Stimulated activated naive CD8-positive, alpha-beta T cell treated with anti-CD3 and anti-CD28 coated beads, Interleukin-15, Interleukin-2, amounts not matched to agents 100 ng/mL and 50 ng/mL, for 24 hours (primary cell): ENCODE results near the gene ANKS1B.
"Not testable (repeated sequence)": the region's sequence is repeated elsewhere in the genome, so short reads cannot be mapped to it uniquely, and the experiment has no call there.

Experiments used
- H3K27ac Mint-ChIP-seq: one replicate; pipeline ENCODE4 v1.8.0; 2021; ENCODE audit warnings: mild to moderate bottlenecking, mixed read lengths
- H3K27me3 Mint-ChIP-seq: one replicate; pipeline ENCODE4 v1.8.0; 2021; ENCODE audit warnings: mixed read lengths
- H3K36me3 Mint-ChIP-seq: one replicate; pipeline ENCODE4 v1.8.0; 2021; ENCODE audit warnings: low read depth, mixed read lengths
- H3K4me1 Mint-ChIP-seq: one replicate; pipeline ENCODE4 v1.8.0; 2021; ENCODE audit warnings: low read depth, mixed read lengths
- H3K4me3 Mint-ChIP-seq: one replicate; pipeline ENCODE4 v1.8.0; 2021; ENCODE audit warnings: mild to moderate bottlenecking, mixed read lengths
- H3K9me3 Mint-ChIP-seq: one replicate; pipeline ENCODE4 v1.8.0; 2021; ENCODE audit warnings: mixed read lengths

The ANKS1B gene

GRCh38 chr12:99259040-99259934, 725.4 kb downstream of the ANKS1B start:
- no peaks in the 10 kb centered on the region for H3K4me1 Mint-ChIP-seq
- peaks cover 9% of the 10 kb centered on the region for H3K9me3 Mint-ChIP-seq
- no peak overlapping the region for H3K27ac Mint-ChIP-seq
- H3K27me3 Mint-ChIP-seq, result no peaks in the 10 kb centered on the region
- no peaks in the 10 kb centered on the region for H3K36me3 Mint-ChIP-seq
- no peak overlapping the region for H3K4me3 Mint-ChIP-seq

- peaks cover 4% of the 10 kb centered on the region for H3K9me3 Mint-ChIP-seq
- no peak overlapping the region for H3K27ac Mint-ChIP-seq
- no peaks in the 10 kb centered on the region for H3K36me3 Mint-ChIP-seq
- H3K4me3 Mint-ChIP-seq, result no peak overlapping the region
- H3K27me3 Mint-ChIP-seq, result no peaks in the 10 kb centered on the region
- no peaks in the 10 kb centered on the region for H3K4me1 Mint-ChIP-seq
Observed at GRCh38 chr12:99257672-99258071, 727.1 kb downstream of the ANKS1B start.

GRCh38 chr12:99253068-99253467, 731.7 kb downstream of the ANKS1B start:
- Mint-ChIP-seq H3K4me1 (no peaks in the 10 kb centered on the region), H3K27ac (no peak overlapping the region), H3K4me3 (no peak overlapping the region), H3K27me3 (no peaks in the 10 kb centered on the region), H3K36me3 (no peaks in the 10 kb centered on the region), H3K9me3 (peaks cover 8% of the 10 kb centered on the region)

GRCh38 chr12:99250091-99250490, 734.6 kb downstream of the ANKS1B start:
- Mint-ChIP-seq H3K4me3 (no peak overlapping the region), H3K27me3 (no peaks in the 10 kb centered on the region), H3K27ac (no peak overlapping the region), H3K36me3 (no peaks in the 10 kb centered on the region), H3K4me1 (no peaks in the 10 kb centered on the region), H3K9me3 (peaks cover 4% of the 10 kb centered on the region)

- Mint-ChIP-seq H3K27ac (no peak overlapping the region), H3K36me3 (no peaks in the 10 kb centered on the region), H3K27me3 (no peaks in the 10 kb centered on the region), H3K9me3 (peaks cover 4% of the 10 kb centered on the region), H3K4me1 (no peaks in the 10 kb centered on the region), H3K4me3 (no peak overlapping the region)
Observed at GRCh38 chr12:99249543-99249942, 735.2 kb downstream of the ANKS1B start.

GRCh38 chr12:99237907-99238538, 746.7 kb downstream of the ANKS1B start:
- not testable (repeated sequence) for H3K27me3 Mint-ChIP-seq, H3K27ac Mint-ChIP-seq, H3K36me3 Mint-ChIP-seq, H3K4me1 Mint-ChIP-seq, H3K4me3 Mint-ChIP-seq
- peaks cover 17% of the 10 kb centered on the region for H3K9me3 Mint-ChIP-seq

- Mint-ChIP-seq H3K4me3 (no peak overlapping the region), H3K9me3 (peaks cover 10% of the 10 kb centered on the region), H3K27me3 (no peaks in the 10 kb centered on the region), H3K27ac (no peak overlapping the region), H3K4me1 (no peaks in the 10 kb centered on the region), H3K36me3 (no peaks in the 10 kb centered on the region)
Observed at GRCh38 chr12:99235381-99235780, 749.4 kb downstream of the ANKS1B start.

- H3K36me3 Mint-ChIP-seq, result no peaks in the 10 kb centered on the region
- H3K9me3 Mint-ChIP-seq, result peaks cover 8% of the 10 kb centered on the region
- no peak overlapping the region for H3K27ac Mint-ChIP-seq
- no peak overlapping the region for H3K4me3 Mint-ChIP-seq
- H3K4me1 Mint-ChIP-seq, result no peaks in the 10 kb centered on the region
- no peaks in the 10 kb centered on the region for H3K27me3 Mint-ChIP-seq
Observed at GRCh38 chr12:99234702-99235101, 750.0 kb downstream of the ANKS1B start.

- H3K9me3 Mint-ChIP-seq, result peaks cover 8% of the 10 kb centered on the region
- no peaks in the 10 kb centered on the region for H3K36me3 Mint-ChIP-seq
- H3K4me3 Mint-ChIP-seq, result no peak overlapping the region
- no peak overlapping the region for H3K27ac Mint-ChIP-seq
- H3K27me3 Mint-ChIP-seq, result no peaks in the 10 kb centered on the region
- H3K4me1 Mint-ChIP-seq, result no peaks in the 10 kb centered on the region
Observed at GRCh38 chr12:99232324-99232723, 752.4 kb downstream of the ANKS1B start.

GRCh38 chr12:99231031-99231430, 753.7 kb downstream of the ANKS1B start:
- no peak overlapping the region for H3K4me3 Mint-ChIP-seq
- H3K36me3 Mint-ChIP-seq, result no peaks in the 10 kb centered on the region
- H3K27ac Mint-ChIP-seq, result no peak overlapping the region
- H3K4me1 Mint-ChIP-seq, result no peaks in the 10 kb centered on the region
- no peaks in the 10 kb centered on the region for H3K27me3 Mint-ChIP-seq
- H3K9me3 Mint-ChIP-seq, result peaks cover 3% of the 10 kb centered on the region

GRCh38 chr12:99224237-99224636, 760.5 kb downstream of the ANKS1B start:
- Mint-ChIP-seq H3K27ac (no peak overlapping the region), H3K27me3 (no peaks in the 10 kb centered on the region), H3K4me1 (no peaks in the 10 kb centered on the region), H3K9me3 (no peaks in the 10 kb centered on the region), H3K4me3 (no peak overlapping the region), H3K36me3 (no peaks in the 10 kb centered on the region)

- Mint-ChIP-seq H3K4me1 (no peaks in the 10 kb centered on the region), H3K36me3 (no peaks in the 10 kb centered on the region), H3K4me3 (no peak overlapping the region), H3K27ac (no peak overlapping the region), H3K27me3 (no peaks in the 10 kb centered on the region), H3K9me3 (no peaks in the 10 kb centered on the region)
Observed at GRCh38 chr12:99223579-99223978, 761.2 kb downstream of the ANKS1B start.

GRCh38 chr12:99213047-99213446, 771.7 kb downstream of the ANKS1B start:
- H3K36me3 Mint-ChIP-seq, result no peaks in the 10 kb centered on the region
- peaks cover 15% of the 10 kb centered on the region for H3K9me3 Mint-ChIP-seq
- no peaks in the 10 kb centered on the region for H3K4me1 Mint-ChIP-seq
- no peak overlapping the region for H3K27ac Mint-ChIP-seq
- H3K27me3 Mint-ChIP-seq, result no peaks in the 10 kb centered on the region
- no peak overlapping the region for H3K4me3 Mint-ChIP-seq

- Mint-ChIP-seq H3K4me3 (no peak overlapping the region), H3K36me3 (no peaks in the 10 kb centered on the region), H3K9me3 (peaks cover 15% of the 10 kb centered on the region), H3K4me1 (no peaks in the 10 kb centered on the region), H3K27ac (no peak overlapping the region), H3K27me3 (no peaks in the 10 kb centered on the region)
Observed at GRCh38 chr12:99212275-99212674, 772.5 kb downstream of the ANKS1B start.

GRCh38 chr12:99205111-99205510, 779.6 kb downstream of the ANKS1B start:
- Mint-ChIP-seq H3K9me3 (peaks cover 7% of the 10 kb centered on the region), H3K36me3 (no peaks in the 10 kb centered on the region), H3K27me3 (no peaks in the 10 kb centered on the region), H3K4me3 (no peak overlapping the region), H3K4me1 (no peaks in the 10 kb centered on the region), H3K27ac (no peak overlapping the region)
